Measurements from ENCODE around the gene AMN1. TPM values are rescaled to one million over a fixed set of nuclear protein-coding genes. Genes with fewer than 3 reads are reported as not detected.

AMN1 gene
- total and polyA plus RNA-seq, 2 experiments from 2014 or later = 9.3 to 14.0 TPM

GRCh38 chr12:31645924-31646323, 82.9 kb downstream of the AMN1 start:
- peaks cover 5% of the 10 kb centered on the region for H3K4me1 ChIP-seq (ENCODE audit: insufficient read depth)
- H3K4me2 ChIP-seq = no peak overlapping the region
- H3K4me3 ChIP-seq = no peak overlapping the region
- 87% methylated on average over 5 of the region's 5 CpGs for WGBS (ENCODE audit: low lambda C conversion rate, missing lambda C conversion rate)
- no peaks in the 10 kb centered on the region for H3K79me2 ChIP-seq
- TF ChIP-seq EZH2phosphoT487 (IDR thresholded peaks at IDR 0.05; ENCODE audit: low read depth, severe bottlenecking, unreplicated experiment) (no peak), CTCF (IDR thresholded peaks at IDR 0.05; ENCODE audit: poor library complexity) (no peak), EZH2 (IDR thresholded peaks at IDR 0.05; ENCODE audit: borderline replicate concordance) (no peak)
- H3K9me2 ChIP-seq (replicated peaks; ENCODE audit: insufficient read depth) = no peaks in the 10 kb centered on the region
- DNase-seq (ENCODE audit: low spot score) = no peak
- no peaks in the 10 kb centered on the region for H3K9me3 ChIP-seq (ENCODE audit: low read depth)
- H4K20me1 ChIP-seq (ENCODE audit: insufficient read depth, poor library complexity, severe bottlenecking) = no peaks in the 10 kb centered on the region
- no peak overlapping the region for H3K27ac ChIP-seq
- no peaks in the 10 kb centered on the region for H3K27me3 ChIP-seq
- no peak overlapping the region for H2AFZ ChIP-seq
- no peaks in the 10 kb centered on the region for H3K36me3 ChIP-seq (replicated peaks; ENCODE audit: insufficient read depth, low read depth)

GRCh38 chr12:31644536-31644935, 84.3 kb downstream of the AMN1 start:
- no peak overlapping the region for H3K4me3 ChIP-seq
- no peak overlapping the region for H2AFZ ChIP-seq
- H3K4me2 ChIP-seq = no peak overlapping the region
- no peaks in the 10 kb centered on the region for H3K36me3 ChIP-seq (replicated peaks; ENCODE audit: insufficient read depth, low read depth)
- TF ChIP-seq EZH2phosphoT487 (IDR thresholded peaks at IDR 0.05; ENCODE audit: low read depth, severe bottlenecking, unreplicated experiment) (no peak), EZH2 (IDR thresholded peaks at IDR 0.05; ENCODE audit: borderline replicate concordance) (no peak), CTCF (IDR thresholded peaks at IDR 0.05; ENCODE audit: poor library complexity) (no peak)
- no peaks in the 10 kb centered on the region for H3K9me2 ChIP-seq (replicated peaks; ENCODE audit: insufficient read depth)
- WGBS (ENCODE audit: low lambda C conversion rate, missing lambda C conversion rate) = 77% methylated on average over 8 of the region's 8 CpGs
- H3K9me3 ChIP-seq (ENCODE audit: low read depth) = no peaks in the 10 kb centered on the region
- H3K79me2 ChIP-seq = no peaks in the 10 kb centered on the region
- no peaks in the 10 kb centered on the region for H3K27me3 ChIP-seq
- no peak overlapping the region for H3K27ac ChIP-seq
- no peaks in the 10 kb centered on the region for H4K20me1 ChIP-seq (ENCODE audit: insufficient read depth, poor library complexity, severe bottlenecking)
- DNase-seq (ENCODE audit: low spot score) = no peak
- H3K4me1 ChIP-seq (ENCODE audit: insufficient read depth) = no peaks in the 10 kb centered on the region

GRCh38 chr12:31641509-31642090, 87.2 kb downstream of the AMN1 start:
- H3K9me3 ChIP-seq (ENCODE audit: low read depth) = no peaks in the 10 kb centered on the region
- WGBS (ENCODE audit: low lambda C conversion rate, missing lambda C conversion rate) = 84% methylated on average over 11 of the region's 11 CpGs
- TF ChIP-seq CTCF (IDR thresholded peaks at IDR 0.05; ENCODE audit: poor library complexity) (no peak), EZH2 (IDR thresholded peaks at IDR 0.05; ENCODE audit: borderline replicate concordance) (no peak), EZH2phosphoT487 (IDR thresholded peaks at IDR 0.05; ENCODE audit: low read depth, severe bottlenecking, unreplicated experiment) (no peak)
- no peaks in the 10 kb centered on the region for H3K79me2 ChIP-seq
- no peaks in the 10 kb centered on the region for H3K27me3 ChIP-seq
- no peak overlapping the region for H3K4me2 ChIP-seq
- H4K20me1 ChIP-seq (ENCODE audit: insufficient read depth, poor library complexity, severe bottlenecking) = no peaks in the 10 kb centered on the region
- no peak for DNase-seq (ENCODE audit: low spot score)
- H3K4me1 ChIP-seq (ENCODE audit: insufficient read depth) = no peaks in the 10 kb centered on the region
- H2AFZ ChIP-seq = no peak overlapping the region
- no peak overlapping the region for H3K4me3 ChIP-seq
- H3K27ac ChIP-seq = no peak overlapping the region
- H3K9me2 ChIP-seq (replicated peaks; ENCODE audit: insufficient read depth) = no peaks in the 10 kb centered on the region
- H3K36me3 ChIP-seq (replicated peaks; ENCODE audit: insufficient read depth, low read depth) = no peaks in the 10 kb centered on the region

Data from hepatocyte (in vitro differentiated cells).